ACC112 (cell line): ENCODE data around the gene F5.

Source experiments
- H2AFZ ChIP-seq: fragments of 200-600 bp; sonication (generic); one replicate; pipeline ENCODE4 v1.6.0; 2017; ENCODE audit warnings: antibody characterized with exemption, low read length; ENCODE audit not compliant: unreplicated experiment
- H3K27ac ChIP-seq: fragments of 200-600 bp; sonication (generic); 2 replicates; pipeline ENCODE4 v1.5.1; 2014; ENCODE audit warnings: low read depth, mild to moderate bottlenecking, antibody characterized with exemption, low read length, moderate library complexity
- H3K27me3 ChIP-seq: fragments of 200-600 bp; sonication (generic); 2 replicates; pipeline ENCODE4 v1.6.1; 2014; ENCODE audit warnings: mild to moderate bottlenecking, antibody characterized with exemption, low read length, moderate library complexity, mixed read lengths; ENCODE audit not compliant: insufficient read depth
- H3K36me3 ChIP-seq: fragments of 200-600 bp; sonication (generic); 2 replicates; pipeline ENCODE4 v1.6.1; 2016; ENCODE audit warnings: mild to moderate bottlenecking, antibody characterized with exemption, low read length, moderate library complexity, mixed read lengths; ENCODE audit not compliant: insufficient read depth
- H3K4me1 ChIP-seq: fragments of 200-600 bp; sonication (generic); one replicate; pipeline ENCODE4 v1.6.1; 2016; ENCODE audit warnings: low read length, mixed read lengths; ENCODE audit not compliant: insufficient read depth, unreplicated experiment, control insufficient read depth
- H3K4me3 ChIP-seq: fragments of 200-600 bp; sonication (generic); 2 replicates; pipeline ENCODE4 v1.5.1; 2014; ENCODE audit warnings: mild to moderate bottlenecking, low read depth, low read length
- H3K79me2 ChIP-seq: fragments of 200-600 bp; sonication (generic); one replicate; pipeline ENCODE4 v1.6.0; 2016; ENCODE audit warnings: low read length; ENCODE audit not compliant: control insufficient read depth, unreplicated experiment, insufficient read depth

Gene F5

DNA sequence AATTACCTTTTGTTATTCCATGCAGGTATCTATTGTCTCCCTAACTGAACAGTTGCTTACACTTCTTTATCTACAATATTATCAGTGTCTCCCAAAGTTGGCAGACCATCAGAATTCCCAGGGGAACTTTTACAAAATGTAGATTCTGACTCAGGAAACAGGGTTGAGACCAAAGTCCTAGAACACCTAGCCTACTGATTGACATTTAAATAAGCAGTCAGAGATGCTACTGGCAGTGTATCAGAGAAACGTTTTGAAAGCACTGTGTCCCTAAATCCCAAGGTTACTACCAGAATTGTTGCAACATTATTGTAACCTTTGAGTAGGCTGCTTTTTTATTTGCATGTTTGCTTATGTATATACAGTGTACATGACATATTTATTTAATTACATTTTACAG is 1.8 kb upstream of the F5 start:
- peaks cover 87% of the 10 kb centered on the region for H3K27me3 ChIP-seq
- H2AFZ ChIP-seq: no peak overlapping the region
- H3K36me3 ChIP-seq: no peaks in the 10 kb centered on the region
- H3K27ac ChIP-seq: no peak overlapping the region
- H3K79me2 ChIP-seq: no peaks in the 10 kb centered on the region
- no peak overlapping the region for H3K4me3 ChIP-seq
- no peaks in the 10 kb centered on the region for H3K4me1 ChIP-seq

DNA sequence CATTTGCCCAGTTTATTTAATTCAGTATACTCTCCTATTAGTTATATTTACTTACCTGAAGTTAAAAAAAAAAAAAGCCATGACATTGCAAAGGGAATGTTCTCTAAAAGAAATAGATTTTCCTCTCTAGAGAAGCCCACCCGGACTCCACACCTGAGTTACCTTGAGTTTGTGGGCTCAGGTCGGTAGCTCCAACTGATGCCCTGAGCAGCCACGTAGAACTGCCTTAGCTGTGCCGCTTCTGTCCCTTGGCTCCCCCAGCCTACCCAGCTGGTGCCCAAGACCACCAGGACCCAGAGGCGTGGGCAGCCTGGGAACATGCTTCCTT is 250 bp downstream of the F5 start:
- H3K27ac ChIP-seq: no peak overlapping the region
- H2AFZ ChIP-seq: no peak overlapping the region
- no peaks in the 10 kb centered on the region for H3K4me1 ChIP-seq
- peaks cover 90% of the 10 kb centered on the region for H3K27me3 ChIP-seq
- H3K36me3 ChIP-seq: no peaks in the 10 kb centered on the region
- H3K4me3 ChIP-seq: no peak overlapping the region
- no peaks in the 10 kb centered on the region for H3K79me2 ChIP-seq

DNA sequence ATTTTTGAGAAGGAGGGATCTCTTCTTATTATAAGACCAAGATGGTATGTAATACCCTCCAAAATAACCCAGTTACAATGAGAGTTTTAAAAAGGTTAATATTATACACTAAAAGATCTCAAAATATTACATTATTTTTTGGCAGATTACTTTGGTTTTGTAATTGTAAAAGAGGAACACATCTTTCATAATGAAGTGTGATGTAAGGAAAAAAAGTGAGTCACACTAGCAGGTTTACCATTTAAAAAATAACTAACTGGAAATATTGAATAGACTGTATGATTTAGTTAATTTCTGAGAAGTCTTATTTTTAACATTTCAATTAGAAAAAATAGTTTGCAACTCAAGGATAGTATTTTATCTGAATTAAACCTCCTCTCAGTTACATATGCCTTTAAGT is 1.1 kb downstream of the F5 start:
- Histone ChIP-seq H3K4me1 (no peaks in the 10 kb centered on the region), H3K27ac (no peak overlapping the region), H2AFZ (no peak overlapping the region), H3K27me3 (peaks cover 86% of the 10 kb centered on the region), H3K36me3 (no peaks in the 10 kb centered on the region), H3K79me2 (no peaks in the 10 kb centered on the region), H3K4me3 (no peak overlapping the region)

DNA sequence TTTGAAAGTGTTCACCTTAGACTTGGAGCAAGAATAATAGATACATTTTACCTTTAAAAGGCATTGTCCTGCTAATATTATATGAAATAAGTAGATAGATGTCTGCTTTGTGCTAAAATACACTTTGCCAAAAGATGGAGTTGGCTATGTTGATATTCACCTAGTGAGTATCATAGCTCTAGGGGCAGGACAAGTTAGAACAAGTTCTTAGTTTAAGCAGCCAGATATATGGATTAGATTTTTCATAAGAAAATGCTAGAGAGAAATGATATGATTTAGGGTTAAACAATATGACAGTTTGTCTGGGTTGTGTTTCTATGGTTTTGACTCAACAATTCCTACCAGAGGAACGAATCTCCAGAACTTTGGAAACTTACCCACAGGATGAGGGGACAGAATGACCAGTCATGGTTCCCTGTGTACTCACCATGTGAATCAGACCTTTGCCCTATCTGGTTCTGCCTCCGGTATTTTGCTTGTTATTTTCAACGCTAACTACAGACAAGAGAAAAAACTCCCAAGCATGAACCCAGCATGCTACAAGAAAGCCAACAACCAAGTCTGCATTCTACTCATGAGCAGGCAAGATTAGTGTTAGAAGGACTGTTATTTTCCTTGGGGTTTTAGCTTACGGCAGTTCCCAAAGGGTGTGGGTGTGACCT is 1.7 kb downstream of the F5 start:
- no peak overlapping the region for H2AFZ ChIP-seq
- H3K79me2 ChIP-seq: no peaks in the 10 kb centered on the region
- no peak overlapping the region for H3K4me3 ChIP-seq
- H3K27me3 ChIP-seq: peaks cover 87% of the 10 kb centered on the region
- H3K4me1 ChIP-seq: no peaks in the 10 kb centered on the region
- H3K36me3 ChIP-seq: no peaks in the 10 kb centered on the region
- H3K27ac ChIP-seq: no peak overlapping the region

DNA sequence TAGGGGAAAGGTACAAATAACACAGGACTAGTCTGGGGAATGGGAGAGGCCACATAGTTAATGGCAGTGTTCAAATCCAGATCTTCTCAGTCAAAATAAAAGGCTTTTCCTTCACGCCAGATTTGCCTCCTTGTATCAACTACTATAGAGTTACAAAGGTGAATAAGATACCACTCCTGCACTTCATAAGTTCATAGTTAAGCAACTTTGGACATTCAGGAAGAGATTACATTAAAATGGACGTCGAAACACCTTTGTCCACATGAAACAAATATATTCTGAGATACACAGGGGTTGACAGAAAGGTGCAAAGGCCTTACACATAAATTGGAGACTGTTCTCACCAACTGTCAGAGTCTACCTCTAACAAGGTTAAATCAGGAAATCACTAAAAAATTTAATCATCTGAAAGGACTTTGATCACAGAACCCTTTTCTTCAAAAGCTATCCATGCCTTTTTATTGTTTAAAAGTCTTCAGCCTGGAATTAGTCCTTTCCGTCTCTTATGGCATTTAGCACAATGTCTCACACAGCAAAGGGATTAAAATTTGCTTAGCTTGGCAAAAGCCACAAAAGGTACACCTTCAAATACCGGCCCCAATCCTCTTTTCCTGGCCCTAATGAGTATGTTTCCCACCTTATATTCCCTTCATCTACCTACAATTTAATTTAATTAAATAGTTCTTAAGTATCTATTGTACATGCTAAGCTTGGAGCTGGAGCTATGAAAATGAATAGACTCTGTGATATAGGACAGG is 8.1 kb downstream of the F5 start:
- H3K79me2 ChIP-seq: no peaks in the 10 kb centered on the region

DNA sequence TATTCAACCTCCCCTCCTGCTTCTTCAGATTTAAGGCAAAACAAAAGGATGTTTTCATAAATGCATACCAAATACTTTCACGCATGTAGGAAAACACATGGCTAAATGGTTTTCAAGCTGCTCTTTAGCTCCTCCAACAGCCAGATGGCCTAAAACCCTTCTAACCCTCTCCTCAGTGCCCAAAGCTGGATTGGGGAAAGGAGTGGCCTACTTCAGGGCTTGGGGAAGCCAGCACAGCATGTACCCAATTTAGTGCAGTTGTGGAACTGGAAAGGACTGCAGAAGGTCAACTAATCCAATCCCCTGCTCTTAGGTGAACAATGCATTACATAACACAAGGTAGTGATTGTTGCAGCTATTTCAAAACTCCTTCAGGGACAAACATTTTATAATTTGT is 9.3 kb downstream of the F5 start:
- H3K27me3 ChIP-seq: peaks cover 69% of the 10 kb centered on the region
- H3K79me2 ChIP-seq: no peaks in the 10 kb centered on the region
- H3K36me3 ChIP-seq: no peaks in the 10 kb centered on the region
- H3K4me1 ChIP-seq: no peaks in the 10 kb centered on the region
- H2AFZ ChIP-seq: no peak overlapping the region
- H3K4me3 ChIP-seq: no peak overlapping the region
- no peak overlapping the region for H3K27ac ChIP-seq

More for the DNA sequence above, 8.1 kb downstream of the F5 start:
- H3K4me3 ChIP-seq: no peak overlapping the region
- H3K36me3 ChIP-seq: no peaks in the 10 kb centered on the region
- H2AFZ ChIP-seq: no peak overlapping the region
- H3K4me1 ChIP-seq: no peaks in the 10 kb centered on the region
- H3K27me3 ChIP-seq: peaks cover 82% of the 10 kb centered on the region
- no peak overlapping the region for H3K27ac ChIP-seq

DNA sequence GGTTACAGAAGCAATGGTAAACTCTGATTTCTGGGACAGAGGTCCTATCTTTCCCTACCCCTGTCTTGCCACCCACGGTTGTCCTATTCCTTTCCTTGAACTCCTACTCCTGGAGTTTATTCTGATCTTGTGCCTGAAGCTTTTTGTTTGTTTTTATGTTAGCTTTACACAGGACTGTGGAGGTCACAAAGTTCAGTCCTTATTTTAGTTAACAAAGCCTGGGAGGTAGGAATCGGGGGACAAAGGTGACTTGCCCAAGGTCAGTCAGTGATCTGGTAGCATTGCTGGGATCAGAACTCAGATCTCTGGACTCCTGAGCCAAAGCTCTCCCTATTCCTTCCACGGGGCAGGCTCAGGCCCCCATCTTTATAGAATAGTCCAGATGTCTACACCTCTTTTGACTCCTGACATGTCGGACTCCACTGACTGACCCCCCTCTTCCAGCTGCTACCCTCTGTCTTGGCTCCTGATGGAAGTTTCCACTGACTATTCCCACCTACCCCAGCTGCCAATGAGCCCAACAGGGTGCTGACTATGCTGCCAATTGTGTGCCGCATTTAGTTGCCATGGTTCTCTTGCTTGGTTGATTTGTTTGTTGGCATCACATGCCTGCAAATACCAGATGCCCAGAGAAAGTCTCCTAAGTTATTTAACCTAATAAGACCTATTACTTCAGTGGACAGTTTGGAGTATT is 9.9 kb downstream of the F5 start:
- Histone ChIP-seq H3K4me1 (no peaks in the 10 kb centered on the region), H3K79me2 (no peaks in the 10 kb centered on the region), H3K27ac (no peak overlapping the region), H3K27me3 (peaks cover 65% of the 10 kb centered on the region), H3K4me3 (no peak overlapping the region), H3K36me3 (no peaks in the 10 kb centered on the region), H2AFZ (no peak overlapping the region)

DNA sequence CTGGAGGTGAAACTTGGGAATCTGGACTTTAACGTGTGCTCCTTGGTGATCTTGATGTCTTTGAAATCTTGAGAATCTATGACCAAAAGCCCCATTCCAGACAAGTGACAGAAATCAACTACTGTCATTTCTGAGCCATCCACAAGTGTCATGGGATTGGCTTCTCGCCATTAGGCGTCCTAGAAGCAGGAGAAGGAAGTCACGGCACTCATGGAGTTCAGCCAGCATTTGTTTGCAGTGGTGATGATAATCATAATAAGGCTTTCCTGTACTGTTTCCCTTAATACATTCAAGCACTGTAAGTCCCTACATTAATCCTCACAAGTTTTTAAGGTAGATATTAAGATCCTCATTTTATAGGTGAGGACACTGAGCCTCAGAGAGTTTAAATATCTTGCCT is 11.9 kb downstream of the F5 start:
- Histone ChIP-seq H3K4me1 (no peaks in the 10 kb centered on the region), H3K27ac (no peak overlapping the region), H3K36me3 (no peaks in the 10 kb centered on the region), H3K27me3 (peaks cover 65% of the 10 kb centered on the region), H3K79me2 (no peaks in the 10 kb centered on the region), H2AFZ (no peak overlapping the region), H3K4me3 (no peak overlapping the region)

DNA sequence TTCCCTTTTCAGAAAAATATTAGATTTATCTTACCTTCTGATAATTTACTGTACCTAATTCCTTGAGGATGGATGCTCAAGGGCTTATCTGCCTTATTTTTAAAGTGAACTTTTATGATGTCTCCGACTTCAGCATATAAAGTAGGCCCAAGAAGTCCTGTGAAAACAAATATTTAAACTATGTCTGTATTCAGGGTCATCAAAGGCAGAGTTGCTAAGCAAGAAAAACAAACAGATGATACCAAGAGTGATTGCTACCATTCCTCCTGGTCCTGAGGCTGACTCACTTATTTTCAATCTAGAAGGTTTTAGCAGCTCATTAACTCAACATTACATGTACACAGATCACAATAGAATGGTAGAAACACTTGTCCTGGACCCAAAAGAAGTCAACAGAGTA is 14.1 kb downstream of the F5 start:
- no peak overlapping the region for H2AFZ ChIP-seq
- no peaks in the 10 kb centered on the region for H3K4me1 ChIP-seq
- peaks cover 56% of the 10 kb centered on the region for H3K27me3 ChIP-seq
- no peaks in the 10 kb centered on the region for H3K36me3 ChIP-seq
- H3K79me2 ChIP-seq: no peaks in the 10 kb centered on the region
- no peak overlapping the region for H3K4me3 ChIP-seq
- H3K27ac ChIP-seq: no peak overlapping the region

DNA sequence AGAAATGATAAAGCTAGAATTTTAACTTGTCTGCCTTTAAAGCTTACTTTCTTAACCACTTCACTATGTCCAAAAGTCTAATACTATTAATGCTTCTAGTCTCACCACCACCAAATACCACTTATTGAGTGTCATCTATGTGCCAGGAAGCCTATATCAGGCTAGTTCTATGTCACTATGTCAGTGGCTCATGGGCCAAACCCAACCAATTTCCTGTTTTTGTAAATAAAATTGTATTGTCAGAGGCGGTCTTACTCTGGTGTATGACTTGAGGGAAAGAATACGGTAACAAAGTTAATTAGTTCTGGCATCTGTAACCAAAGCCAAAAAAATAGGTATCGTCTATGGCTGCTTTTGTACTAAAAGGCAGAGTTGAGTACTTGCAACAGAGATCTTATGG is 14.8 kb downstream of the F5 start:
- Histone ChIP-seq H3K27me3 (peaks cover 49% of the 10 kb centered on the region), H3K4me3 (no peak overlapping the region), H3K36me3 (no peaks in the 10 kb centered on the region), H3K79me2 (no peaks in the 10 kb centered on the region), H2AFZ (no peak overlapping the region), H3K27ac (no peak overlapping the region), H3K4me1 (no peaks in the 10 kb centered on the region)

DNA sequence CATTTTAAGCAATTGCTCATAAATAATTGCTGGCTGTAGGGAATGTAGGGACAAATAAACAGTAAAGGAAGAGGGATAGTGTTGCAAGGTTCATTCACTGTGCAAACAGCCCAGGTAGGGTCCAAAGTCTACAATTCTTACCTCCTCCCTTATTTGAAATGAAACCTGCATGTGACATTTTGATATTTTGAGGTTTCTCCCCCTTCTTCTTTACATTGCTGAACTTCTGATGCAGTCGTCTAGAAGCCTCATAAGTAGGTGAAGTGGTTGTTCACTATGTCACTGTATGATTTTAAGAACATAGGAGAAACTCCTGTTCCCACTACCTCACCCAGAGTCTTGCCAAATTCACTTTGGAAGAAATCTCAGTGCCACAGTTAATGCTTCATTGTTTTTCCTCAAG is 16.1 kb downstream of the F5 start:
- Histone ChIP-seq H3K79me2 (no peaks in the 10 kb centered on the region), H3K4me1 (peaks cover 5% of the 10 kb centered on the region), H2AFZ (no peak overlapping the region)

More for the DNA sequence above, 16.1 kb downstream of the F5 start:
- Histone ChIP-seq H3K27me3 (peaks cover 37% of the 10 kb centered on the region), H3K36me3 (no peaks in the 10 kb centered on the region), H3K27ac (no peak overlapping the region), H3K4me3 (no peak overlapping the region)
